Keratinocyte (primary cell): ENCODE data around the gene CAMK2D. TPM values are rescaled to one million over a fixed set of nuclear protein-coding genes. Genes with fewer than 3 reads are reported as not detected.

Experiments used
- DNase-seq: peaks from one replicate; pipeline ENCODE4 v3.0.0-alpha.2; 2011; ENCODE audit warnings: low read depth, missing footprints, low spot score
- FAIRE-seq: peaks from 2 replicates; lab custom pipeline; 2011; peaks lifted over from hg19 to GRCh38; lab: Jason Lieb, UNC
- H2AFZ ChIP-seq: 2 replicates; pipeline ENCODE4 v1.6.0; 2012; ENCODE audit warnings: low read length, control low read depth, inconsistent platforms; ENCODE audit not compliant: control insufficient read depth
- H3K27ac ChIP-seq: 2 replicates; pipeline ENCODE4 v1.5.1; 2011; ENCODE audit warnings: low read length; ENCODE audit not compliant: control insufficient read depth, insufficient read depth
- H3K27me3 ChIP-seq: 3 replicates; pipeline ENCODE4 v1.6.0; 2011; ENCODE audit warnings: low read length; ENCODE audit not compliant: control insufficient read depth, insufficient read depth; ENCODE audit errors: extremely low read depth
- H3K36me3 ChIP-seq, 2 experiments: 2 replicates in 1 of 2; 3 replicates in 1 of 2; pipeline ENCODE4 v1.5.1; 2011; ENCODE audit warnings: low read length in 2 of 2, mild to moderate bottlenecking in 1 of 2; ENCODE audit not compliant: control insufficient read depth in 2 of 2, insufficient read depth in 2 of 2; ENCODE audit errors: extremely low read depth in 1 of 2
- H3K4me1 ChIP-seq: 3 replicates; pipeline ENCODE4 v1.5.1; 2011; ENCODE audit warnings: low read length; ENCODE audit not compliant: control insufficient read depth, insufficient read depth; ENCODE audit errors: extremely low read depth
- H3K4me2 ChIP-seq: 3 replicates; pipeline ENCODE4 v1.6.0; 2011; ENCODE audit warnings: low read depth, low read length; ENCODE audit not compliant: control insufficient read depth, insufficient read depth; ENCODE audit errors: extremely low read depth
- H3K4me3 ChIP-seq, 3 experiments: fragments of 200-600 bp in 1 of 3; sonication (generic) in 1 of 3; 2 replicates in 2 of 3; 3 replicates in 1 of 3; pipeline ENCODE4 v1.5.1; 2011 to 2016; ENCODE audit warnings: low read length in 3 of 3, mild to moderate bottlenecking in 3 of 3, control low read depth in 2 of 3, inconsistent platforms in 1 of 3, low read depth in 1 of 3, mixed read lengths in 1 of 3, mixed run types in 1 of 3, moderate library complexity in 1 of 3; ENCODE audit not compliant: control insufficient read depth in 2 of 3, insufficient read depth in 2 of 3; ENCODE audit errors: extremely low read depth in 1 of 3
- H3K79me2 ChIP-seq: 2 replicates; pipeline ENCODE4 v1.6.0; 2012; ENCODE audit warnings: low read length; ENCODE audit not compliant: control insufficient read depth, insufficient read depth
- H3K9ac ChIP-seq: 3 replicates; pipeline ENCODE4 v1.6.0; 2011; ENCODE audit warnings: low read length; ENCODE audit not compliant: control insufficient read depth, insufficient read depth; ENCODE audit errors: extremely low read depth
- H3K9me1 ChIP-seq: 3 replicates; pipeline ENCODE4 v1.6.0; 2011; ENCODE audit warnings: low read length; ENCODE audit not compliant: control insufficient read depth, insufficient read depth; ENCODE audit errors: extremely low read depth
- H3K9me3 ChIP-seq: 2 replicates; pipeline ENCODE4 v1.5.1; 2012; ENCODE audit warnings: low read depth, low read length; ENCODE audit not compliant: control insufficient read depth
- H4K20me1 ChIP-seq: 3 replicates; pipeline ENCODE4 v1.6.0; 2011; ENCODE audit warnings: low read length; ENCODE audit not compliant: control insufficient read depth, insufficient read depth; ENCODE audit errors: extremely low read depth
- CTCF ChIP-seq, 3 experiments: IDR thresholded peaks in 1 of 3; conservative IDR thresholded peaks in 1 of 3; optimal IDR thresholded peaks in 1 of 3; 2 replicates in 2 of 3; 3 replicates in 1 of 3; pipeline versions ENCODE3 to v1.5.1; 2011; ENCODE audit warnings: low read length in 3 of 3, mild to moderate bottlenecking in 3 of 3, moderate library complexity in 2 of 3, control low read depth in 1 of 3, inconsistent platforms in 1 of 3; ENCODE audit not compliant: insufficient read depth in 2 of 3; ENCODE audit errors: extremely low read depth in 1 of 3
- EZH2 ChIP-seq: IDR thresholded peaks from one replicate; pipeline ENCODE4 v1.6.1; 2012; ENCODE audit warnings: inconsistent platforms, mild to moderate bottlenecking, low read length, moderate library complexity
- dilution Hi-C: fragments of 300-500 bp; cut with MboI; formaldehyde crosslinking; loops from one replicate; pipeline ENCODE4 v1.7.0; 2020; ENCODE audit warnings: low sequenced_read_pairs; ENCODE audit not compliant: extremely low pct_ligation_motif_present
- polyA plus RNA-seq, 5 experiments: library from polyadenylated mRNA; depleted of rRNA in 3 of 5; stranded (reverse) in 3 of 5; stranded (forward) in 1 of 5; unstranded in 1 of 5; fragments of >200 nt; gene quantifications; 1 replicate in 1 of 5; 2 replicates in 3 of 5; 3 replicates in 1 of 5; pipeline versions ENCODE4 v1.2.1 to v1.2.3, GENCODE V29; 2011 to 2012; ENCODE audit warnings: missing spikeins in 2 of 5, low read depth in 1 of 5, low replicate concordance in 1 of 5

The CAMK2D gene
- polyA plus RNA-seq, 1 donor (not counting 4 experiments of a cell fraction or from before 2014, with no cell fraction given), result 18.8 TPM

GRCh38 chr4:113638562-113638832 lies 123.0 kb downstream of the CAMK2D start:
- DNase-seq (no peak), FAIRE-seq (no peak)
- dilution Hi-C loops, result no loop called here

GRCh38 chr4:113637823-113638561 lies 123.5 kb downstream of the CAMK2D start:
- no peak overlapping the region for H3K4me3 ChIP-seq
- H3K27ac ChIP-seq, result no peak overlapping the region
- H3K9ac ChIP-seq, result no peak overlapping the region
- no peak overlapping the region for H3K4me2 ChIP-seq
- H3K27me3 ChIP-seq, result no peaks in the 10 kb centered on the region
- no peaks in the 10 kb centered on the region for H3K9me1 ChIP-seq
- H3K4me1 ChIP-seq, result no peaks in the 10 kb centered on the region
- TF ChIP-seq EZH2 (no peak), CTCF (optimal IDR thresholded peaks at IDR 0.05 in 1 of 3, IDR thresholded peaks at IDR 0.05 in 1 of 3, conservative IDR thresholded peaks at IDR 0.05 in 1 of 3; ENCODE audit: extremely low read depth in 1 of 3, insufficient read depth in 2 of 3, low read length in 3 of 3) (no peak)
- no peak overlapping the region for H2AFZ ChIP-seq
- H3K9me3 ChIP-seq, result no peaks in the 10 kb centered on the region
- dilution Hi-C loops, result no loop called here
- H3K36me3 ChIP-seq, result no peaks in the 10 kb centered on the region
- no peaks in the 10 kb centered on the region for H3K79me2 ChIP-seq
- FAIRE-seq (no peak), DNase-seq (no peak)
- H4K20me1 ChIP-seq, result no peaks in the 10 kb centered on the region

More at GRCh38 chr4:113638562-113638832, 123.0 kb downstream of the CAMK2D start:
- no peak overlapping the region for H3K4me3 ChIP-seq
- H3K79me2 ChIP-seq, result no peaks in the 10 kb centered on the region
- H2AFZ ChIP-seq, result no peak overlapping the region
- H3K27ac ChIP-seq, result no peak overlapping the region
- no peaks in the 10 kb centered on the region for H4K20me1 ChIP-seq
- H3K9me1 ChIP-seq, result no peaks in the 10 kb centered on the region
- H3K4me2 ChIP-seq, result no peak overlapping the region
- no peaks in the 10 kb centered on the region for H3K27me3 ChIP-seq
- H3K36me3 ChIP-seq, result no peaks in the 10 kb centered on the region
- no peaks in the 10 kb centered on the region for H3K4me1 ChIP-seq
- H3K9me3 ChIP-seq, result no peaks in the 10 kb centered on the region
- H3K9ac ChIP-seq, result no peak overlapping the region
- no peak for TF ChIP-seq EZH2
- TF ChIP-seq CTCF (optimal IDR thresholded peaks at IDR 0.05 in 1 of 3, IDR thresholded peaks at IDR 0.05 in 1 of 3, conservative IDR thresholded peaks at IDR 0.05 in 1 of 3; ENCODE audit: extremely low read depth in 1 of 3, insufficient read depth in 2 of 3, low read length in 3 of 3), result no peak
